Immature natural killer cell (primary cell): ENCODE measurements around the gene PTPN12. TPM values are rescaled to one million over a fixed set of nuclear protein-coding genes. Genes with fewer than 3 reads are reported as not detected.
A peak's percentile ranks its signal among the peaks of the same experiment; 100 is the strongest.

ENCODE experiments used
- DNase-seq, 3 donors: peaks; one replicate each; pipeline ENCODE4 v3.0.0; 2022; ENCODE audit warnings: mixed read lengths in 1 of 3
- H3K27ac Mint-ChIP-seq, 6 donors: one replicate each; pipeline ENCODE4 v1.8.0; 2020; ENCODE audit warnings: mixed read lengths in 6 of 6, mild to moderate bottlenecking in 5 of 6, inconsistent platforms in 4 of 6, moderate library complexity in 3 of 6
- H3K27me3 Mint-ChIP-seq, 3 donors: one replicate each; pipeline ENCODE4 v1.8.0; 2020 to 2021; ENCODE audit warnings: low read depth in 3 of 3, mild to moderate bottlenecking in 3 of 3, mixed read lengths in 3 of 3, moderate library complexity in 3 of 3, inconsistent platforms in 1 of 3
- H3K36me3 Mint-ChIP-seq, 3 donors: one replicate each; pipeline ENCODE4 v1.8.0; 2020; ENCODE audit warnings: mixed read lengths in 3 of 3, inconsistent platforms in 2 of 3, mild to moderate bottlenecking in 2 of 3
- H3K4me1 Mint-ChIP-seq, 2 donors: one replicate each; pipeline ENCODE4 v1.8.0; 2020; ENCODE audit warnings: inconsistent platforms in 2 of 2, mild to moderate bottlenecking in 2 of 2, mixed read lengths in 2 of 2, moderate library complexity in 1 of 2
- H3K4me3 Mint-ChIP-seq, 5 donors: one replicate each; pipeline ENCODE4 v1.8.0; 2020; ENCODE audit warnings: mild to moderate bottlenecking in 5 of 5, mixed read lengths in 5 of 5, inconsistent platforms in 3 of 5, moderate library complexity in 3 of 5
- H3K9me3 Mint-ChIP-seq, 6 donors: one replicate each; pipeline ENCODE4 v1.8.0; 2020; ENCODE audit warnings: mild to moderate bottlenecking in 6 of 6, mixed read lengths in 6 of 6, inconsistent platforms in 4 of 6, moderate library complexity in 3 of 6
- polyA plus RNA-seq, 3 donors: library from polyadenylated mRNA; unstranded; fragments of 300-500 nt; fragmentation: Illumina TruSeq; gene quantifications; one replicate each; pipeline ENCODE4 v1.2.3, GENCODE V29; 2021

Gene PTPN12
- polyA plus RNA-seq, 3 donors from 2014 or later = 26.4 to 52.7 (median 44.4) TPM

GRCh38 chr7:77570330-77571011 lies 33.4 kb downstream of the PTPN12 start:
- peak overlapping the region; percentile 49 to 82 (median 71) for H3K27ac Mint-ChIP-seq
- H3K9me3 Mint-ChIP-seq = no peaks in the 10 kb centered on the region
- DNase-seq = no peak
- H3K4me3 Mint-ChIP-seq = peak overlapping the region; percentile 12 to 62 (median 23)
- H3K27me3 Mint-ChIP-seq = no peaks in the 10 kb centered on the region
- H3K4me1 Mint-ChIP-seq = peaks cover 87 to 98% of the 10 kb centered on the region in 2 donors
- peaks cover 4 to 26% (median 10%) of the 10 kb centered on the region in 3 donors for H3K36me3 Mint-ChIP-seq

GRCh38 chr7:77571801-77572200 lies 34.7 kb downstream of the PTPN12 start:
- H3K4me3 Mint-ChIP-seq = no peak overlapping the region
- peaks cover 82 to 96% of the 10 kb centered on the region in 2 donors for H3K4me1 Mint-ChIP-seq
- H3K36me3 Mint-ChIP-seq = peaks cover 4 to 26% (median 10%) of the 10 kb centered on the region in 3 donors
- no peaks in the 10 kb centered on the region for H3K9me3 Mint-ChIP-seq
- H3K27ac Mint-ChIP-seq = peak overlapping the region; percentile 23 to 58 (median 48)
- H3K27me3 Mint-ChIP-seq = no peaks in the 10 kb centered on the region
- no peak for DNase-seq

- Mint-ChIP-seq H3K36me3 (peaks cover 7 to 41% (median 13%) of the 10 kb centered on the region in 3 donors), H3K27me3 (no peaks in the 10 kb centered on the region), H3K4me1 (peaks cover 69 to 96% of the 10 kb centered on the region in 2 donors), H3K9me3 (no peaks in the 10 kb centered on the region), H3K4me3 (peak overlapping the region in 4 of 5 donors; percentile 41 to 56 (median 49)), H3K27ac (peak overlapping the region; percentile 71 to 92 (median 84))
- DNase-seq = no peak
These were observed 38.1 kb downstream of the PTPN12 start for GRCh38 chr7:77575187-77575586.

- peak overlapping the region; percentile 20 to 78 (median 50) for H3K27ac Mint-ChIP-seq
- H3K36me3 Mint-ChIP-seq = peaks cover 13 to 43% (median 17%) of the 10 kb centered on the region in 3 donors
- no peak overlapping the region for H3K4me3 Mint-ChIP-seq
- DNase-seq = no peak
- no peaks in the 10 kb centered on the region for H3K27me3 Mint-ChIP-seq
- H3K4me1 Mint-ChIP-seq = peaks cover 64 to 96% of the 10 kb centered on the region in 2 donors
- no peaks in the 10 kb centered on the region for H3K9me3 Mint-ChIP-seq
These were observed 39.8 kb downstream of the PTPN12 start for GRCh38 chr7:77576856-77577255.

- H3K4me3 Mint-ChIP-seq = no peak overlapping the region
- H3K36me3 Mint-ChIP-seq = peaks cover 16 to 30% (median 23%) of the 10 kb centered on the region in 3 donors
- peaks cover 0 to 2% (median 2%) of the 10 kb centered on the region in 3 donors for H3K27me3 Mint-ChIP-seq
- peak overlapping the region in 5 of 6 donors; percentile 5 to 76 (median 45) for H3K27ac Mint-ChIP-seq
- peaks cover 46 to 89% of the 10 kb centered on the region in 2 donors for H3K4me1 Mint-ChIP-seq
- no peaks in the 10 kb centered on the region for H3K9me3 Mint-ChIP-seq
- DNase-seq = no peak
These were observed 42.7 kb downstream of the PTPN12 start for GRCh38 chr7:77579797-77580196.

GRCh38 chr7:77580762-77581350 lies 43.8 kb downstream of the PTPN12 start:
- H3K27ac Mint-ChIP-seq = peak overlapping the region; percentile 44 to 81 (median 66)
- peaks cover 37 to 86% of the 10 kb centered on the region in 2 donors for H3K4me1 Mint-ChIP-seq
- peaks cover 16 to 29% (median 28%) of the 10 kb centered on the region in 3 donors for H3K36me3 Mint-ChIP-seq
- no peak overlapping the region for H3K4me3 Mint-ChIP-seq
- H3K9me3 Mint-ChIP-seq = no peaks in the 10 kb centered on the region
- no peak for DNase-seq
- H3K27me3 Mint-ChIP-seq = peaks cover 0 to 3% (median 2%) of the 10 kb centered on the region in 3 donors

GRCh38 chr7:77587272-77587671 lies 50.2 kb downstream of the PTPN12 start:
- Mint-ChIP-seq H3K27me3 (peaks cover 0 to 2% (median 1%) of the 10 kb centered on the region in 3 donors), H3K4me1 (peaks cover 26 to 68% of the 10 kb centered on the region in 2 donors), H3K9me3 (no peaks in the 10 kb centered on the region), H3K4me3 (no peak overlapping the region), H3K27ac (peak overlapping the region in 5 of 6 donors; percentile 2 to 87 (median 73)), H3K36me3 (peaks cover 14 to 29% (median 25%) of the 10 kb centered on the region in 3 donors)
- no peak for DNase-seq

- no peak for DNase-seq
- Mint-ChIP-seq H3K27me3 (no peaks in the 10 kb centered on the region), H3K36me3 (peaks cover 4 to 38% (median 11%) of the 10 kb centered on the region in 3 donors), H3K27ac (peak overlapping the region; percentile 14 to 80 (median 62)), H3K4me1 (peaks cover 16 to 44% of the 10 kb centered on the region in 2 donors), H3K9me3 (no peaks in the 10 kb centered on the region), H3K4me3 (no peak overlapping the region)
These were observed 63.9 kb downstream of the PTPN12 start for GRCh38 chr7:77600952-77601351.

GRCh38 chr7:77606562-77606961 lies 69.5 kb downstream of the PTPN12 start:
- peak overlapping the region in 3 of 6 donors; percentile 13 to 67 (median 21) for H3K27ac Mint-ChIP-seq
- H3K27me3 Mint-ChIP-seq = no peaks in the 10 kb centered on the region
- no peak overlapping the region for H3K4me3 Mint-ChIP-seq
- DNase-seq = no peak
- no peaks in the 10 kb centered on the region for H3K9me3 Mint-ChIP-seq
- H3K36me3 Mint-ChIP-seq = peaks cover 19 to 42% (median 24%) of the 10 kb centered on the region in 3 donors
- H3K4me1 Mint-ChIP-seq = peaks cover 5 to 45% of the 10 kb centered on the region in 2 donors

GRCh38 chr7:77619314-77619713 lies 82.2 kb downstream of the PTPN12 start:
- peak overlapping the region in 1 of 6 donors; percentile 71 for H3K27ac Mint-ChIP-seq

GRCh38 chr7:77626586-77627308 lies 89.7 kb downstream of the PTPN12 start:
- H3K9me3 Mint-ChIP-seq = no peaks in the 10 kb centered on the region
- peaks cover 12 to 35% (median 14%) of the 10 kb centered on the region in 3 donors for H3K36me3 Mint-ChIP-seq
- peak overlapping the region; percentile 5 to 70 (median 44) for H3K27ac Mint-ChIP-seq
- peaks cover 14 to 50% of the 10 kb centered on the region in 2 donors for H3K4me1 Mint-ChIP-seq
- no peak for DNase-seq
- H3K4me3 Mint-ChIP-seq = no peak overlapping the region
- H3K27me3 Mint-ChIP-seq = peaks cover 0 to 19% (median 7%) of the 10 kb centered on the region in 3 donors

More at GRCh38 chr7:77619314-77619713, 82.2 kb downstream of the PTPN12 start:
- Mint-ChIP-seq H3K4me3 (no peak overlapping the region), H3K27me3 (peaks cover 0 to 3% (median 3%) of the 10 kb centered on the region in 3 donors), H3K9me3 (no peaks in the 10 kb centered on the region), H3K36me3 (peaks cover 4 to 31% (median 9%) of the 10 kb centered on the region in 3 donors), H3K4me1 (peaks cover 17 to 57% of the 10 kb centered on the region in 2 donors)
- DNase-seq = no peak

GRCh38 chr7:77627309-77627676 lies 90.2 kb downstream of the PTPN12 start:
- H3K4me1 Mint-ChIP-seq = peaks cover 14 to 55% of the 10 kb centered on the region in 2 donors
- H3K36me3 Mint-ChIP-seq = peaks cover 8 to 30% (median 14%) of the 10 kb centered on the region in 3 donors
- H3K27me3 Mint-ChIP-seq = peaks cover 0 to 19% (median 4%) of the 10 kb centered on the region in 3 donors
- no peak overlapping the region for H3K4me3 Mint-ChIP-seq
- no peak for DNase-seq
- H3K9me3 Mint-ChIP-seq = no peaks in the 10 kb centered on the region
- peak overlapping the region in 3 of 6 donors; percentile 49 to 70 (median 52) for H3K27ac Mint-ChIP-seq

- peak overlapping the region in 5 of 6 donors; percentile 6 to 68 (median 17) for H3K27ac Mint-ChIP-seq
- peaks cover 8 to 31% (median 10%) of the 10 kb centered on the region in 3 donors for H3K36me3 Mint-ChIP-seq
- H3K27me3 Mint-ChIP-seq = peaks cover 0 to 17% (median 6%) of the 10 kb centered on the region in 3 donors
- DNase-seq = no peak
- peaks cover 13 to 52% of the 10 kb centered on the region in 2 donors for H3K4me1 Mint-ChIP-seq
- H3K9me3 Mint-ChIP-seq = no peaks in the 10 kb centered on the region
- no peak overlapping the region for H3K4me3 Mint-ChIP-seq
These were observed 92.7 kb downstream of the PTPN12 start for GRCh38 chr7:77629797-77630196.
